K562 (cell line): ENCODE data around the gene MYOZ2. TPM values are rescaled to one million over a fixed set of nuclear protein-coding genes. Genes with fewer than 3 reads are reported as not detected.

Source experiments
- ATAC-seq: fragments of 200-7000 bp; cut with Tn5 transposase; 3 replicates; pipeline ENCODE4 v1.9.1; 2020; ENCODE audit warnings: moderate library complexity
- BruUV-seq: library from RNA; stranded (reverse); fragments of 400-500 nt; replicated peaks from 2 replicates; lab custom pipeline; 2021; lab: Mats Ljungman, UMichigan
- CTCF ChIA-PET: fragments of 300-600 bp; formaldehyde crosslinking; extraction: SDS; loops from one replicate; lab custom pipeline; 2021; ENCODE audit warnings: low intra/inter-chr PET ratio; lab: Yijun Ruan, JAX
- POLR2A ChIA-PET: fragments of 300-600, 350-650 bp; sonication (Branson Sonifier 250); formaldehyde crosslinking; extraction: SDS; loops from one replicate; lab custom pipeline; 2021; ENCODE audit warnings: antibody characterized with exemption, inconsistent platforms; lab: Yijun Ruan, JAX
- DNase-seq, 4 experiments: peaks; one replicate each; pipeline versions ENCODE4 v3.0.0 to v3.0.0-alpha.2; 2011 to 2018; ENCODE audit warnings: low spot score in 3 of 4, mixed read lengths in 3 of 4; ENCODE audit errors: extremely low read depth in 1 of 4
- FAIRE-seq: peaks from 2 replicates; lab custom pipeline; 2011; peaks lifted over from hg19 to GRCh38; lab: Jason Lieb, UNC
- H2AFZ ChIP-seq: 2 replicates; pipeline ENCODE4 v1.6.0; 2011; ENCODE audit warnings: low read depth, low read length, control low read depth, inconsistent platforms
- H3K27ac ChIP-seq: fragments of 200-600 bp; 3 replicates; pipeline ENCODE4 v1.8.0; 2011; ENCODE audit warnings: low read depth, mild to moderate bottlenecking, control low read depth, inconsistent platforms, low read length, moderate library complexity, mixed read lengths; ENCODE audit errors: extremely low read depth
- H3K27me3 ChIP-seq, 2 experiments: fragments of 300-600 bp in 1 of 2; 2 replicates in 1 of 2; 3 replicates in 1 of 2; pipeline versions ENCODE4 v1.6.0 to v1.8.0; 2011; ENCODE audit warnings: inconsistent platforms in 2 of 2, low read length in 2 of 2, mild to moderate bottlenecking in 1 of 2, mixed read lengths in 1 of 2, moderate library complexity in 1 of 2; ENCODE audit not compliant: control insufficient read depth in 2 of 2, insufficient read depth in 2 of 2
- H3K36me3 ChIP-seq: fragments of 300-600 bp; 3 replicates; pipeline ENCODE4 v1.8.0; 2011; ENCODE audit warnings: mild to moderate bottlenecking, low read length, inconsistent platforms; ENCODE audit not compliant: control insufficient read depth, insufficient read depth
- H3K4me1 ChIP-seq, 2 experiments: fragments of 200-600 bp in 1 of 2; replicated peaks in 1 of 2; 2 replicates in 1 of 2; 3 replicates in 1 of 2; pipeline versions ENCODE4 v1.5.1 to v1.8.0; 2011; ENCODE audit warnings: inconsistent platforms in 2 of 2, low read length in 2 of 2, mild to moderate bottlenecking in 1 of 2, mixed read lengths in 1 of 2, moderate library complexity in 1 of 2; ENCODE audit not compliant: control insufficient read depth in 2 of 2, insufficient read depth in 2 of 2
- H3K4me2 ChIP-seq: 2 replicates; pipeline ENCODE4 v1.6.1; 2011; ENCODE audit warnings: low read length, control low read depth, inconsistent platforms, mixed read lengths; ENCODE audit not compliant: insufficient read depth
- H3K4me3 ChIP-seq: fragments of 200-600 bp; sonication (generic), shearing (Covaris generic); 2 replicates; pipeline ENCODE4 v1.5.1; 2016; ENCODE audit warnings: control low read depth, inconsistent platforms
- H3K79me2 ChIP-seq: fragments of 200-600 bp; 3 replicates; pipeline ENCODE4 v1.8.0; 2011; ENCODE audit warnings: low read length, inconsistent platforms; ENCODE audit not compliant: control insufficient read depth, insufficient read depth
- H3K9ac ChIP-seq, 2 experiments: 2 replicates each; pipeline versions ENCODE4 v1.6.0 to v1.6.1; 2011; ENCODE audit warnings: low read depth in 2 of 2, low read length in 2 of 2, control low read depth in 1 of 2, inconsistent platforms in 1 of 2, mild to moderate bottlenecking in 1 of 2, mixed read lengths in 1 of 2; ENCODE audit not compliant: insufficient read depth in 1 of 2
- H3K9me1 ChIP-seq: one replicate; pipeline ENCODE4 v1.6.0; 2011; ENCODE audit warnings: inconsistent platforms, mild to moderate bottlenecking, low read length, moderate library complexity; ENCODE audit not compliant: control insufficient read depth, insufficient read depth
- H3K9me3 ChIP-seq: replicated peaks from 2 replicates; pipeline ENCODE4 v1.5.1; 2011; ENCODE audit warnings: low read depth, low read length, inconsistent platforms; ENCODE audit not compliant: control insufficient read depth, insufficient read depth
- H4K20me1 ChIP-seq: replicated peaks from 2 replicates; pipeline ENCODE4 v1.6.1; 2011; ENCODE audit warnings: low read length, inconsistent platforms, mixed read lengths; ENCODE audit not compliant: control insufficient read depth, insufficient read depth
- CBX8 ChIP-seq: fragments of 200-600 bp; sonication (generic); IDR thresholded peaks from 2 replicates; pipeline ENCODE4 v1.6.1; 2012; ENCODE audit warnings: borderline replicate concordance, mixed run types, low read depth, mild to moderate bottlenecking, moderate library complexity, mixed read lengths, low read length, control low read depth, inconsistent platforms; ENCODE audit not compliant: poor library complexity, severe bottlenecking; ENCODE audit errors: extremely low read depth
- EZH2 ChIP-seq: IDR thresholded peaks from 2 replicates; pipeline ENCODE4 v1.6.1; 2012; ENCODE audit warnings: low read depth, mild to moderate bottlenecking, inconsistent platforms, low read length, borderline replicate concordance
- MAZ ChIP-seq, 2 experiments: fragments of 450-650 bp in 1 of 2; sonication (generic) in 1 of 2; formaldehyde crosslinking; IDR thresholded peaks in 1 of 2; conservative IDR thresholded peaks in 1 of 2; 2 replicates each; pipeline versions ENCODE4 v1.4.0 to v1.5.0; 2020; ENCODE audit warnings: mild to moderate bottlenecking in 1 of 2, missing genetic modification reagents in 1 of 2
- NFIC ChIP-seq: fragments of 450-650 bp; IDR thresholded peaks from 2 replicates; pipeline ENCODE4 v1.6.1; 2017; ENCODE audit warnings: mild to moderate bottlenecking, inconsistent platforms
- ZNF140 ChIP-seq: fragments of 250-450 bp; sonication (Bioruptor Pico); IDR thresholded peaks from 2 replicates; pipeline ENCODE4 v1.8.0; 2021; ENCODE audit warnings: moderate library complexity, mild to moderate bottlenecking, inconsistent platforms
- ZNF696 ChIP-seq: fragments of 250-450 bp; sonication (Bioruptor Pico); conservative IDR thresholded peaks from 2 replicates; pipeline ENCODE4 v1.4.0; 2020; ENCODE audit warnings: mild to moderate bottlenecking, moderate library complexity
- ZNF785 ChIP-seq: fragments of 250-450 bp; sonication (Bioruptor Pico); IDR thresholded peaks from 2 replicates; pipeline ENCODE4 v1.4.0; 2020; ENCODE audit warnings: mild to moderate bottlenecking
- WGBS: fragments of 100-300 bp; shearing (Covaris generic); methylation state at CpG from one replicate; pipeline ENCODE4 v1.1.6; 2016; ENCODE audit warnings: low coverage, mixed read lengths; ENCODE audit not compliant: insufficient coverage; ENCODE audit errors: missing lambda C conversion rate; 5-methylcytosine and 5-hydroxymethylcytosine counted together
- in situ Hi-C: fragments of 300-500 bp; cut with MboI; formaldehyde crosslinking; loops from 4 replicates; pipeline ENCODE4 v1.15.0; 2018; ENCODE audit warnings: inconsistent platforms, mixed read lengths
- intact Hi-C: fragments of 100-400 bp; cut with micrococcal nuclease; formaldehyde crosslinking; loops from 2 replicates; pipeline ENCODE4 v1.14.2; 2022
- polyA plus RNA-seq, 8 experiments: library from polyadenylated mRNA; depleted of rRNA in 4 of 8; stranded (reverse) in 5 of 8; unstranded in 3 of 8; fragments of >200 nt; fragmentation: Nextera tagmentation in 2 of 8; fragmentation: Illumina TruSeq in 1 of 8; extraction: Ambion mirVana in 2 of 8; extraction: Trizol in 1 of 8; gene quantifications; 2 replicates each; pipeline versions ENCODE4 v1.2.1 to v1.2.3, GENCODE V29; 2011 to 2014; ENCODE audit warnings: inconsistent platforms in 1 of 8, missing spikeins in 1 of 8
- total RNA-seq, 7 experiments: library from RNA; depleted of rRNA in 6 of 7; stranded (reverse); fragments of >200 nt in 6 of 7; fragmentation: Illumina TruSeq in 2 of 7; extraction: Trizol in 2 of 7; gene quantifications; 2 replicates each; pipeline versions ENCODE4 v1.2.1 to v1.2.3, GENCODE V29; 2011 to 2021; ENCODE audit warnings: low replicate concordance in 1 of 7

MYOZ2 gene
- total and polyA plus RNA-seq, 9 of the 15 experiments (the other 6 are each of a cell fraction or from before 2014, with no cell fraction given): not detected

DNA sequence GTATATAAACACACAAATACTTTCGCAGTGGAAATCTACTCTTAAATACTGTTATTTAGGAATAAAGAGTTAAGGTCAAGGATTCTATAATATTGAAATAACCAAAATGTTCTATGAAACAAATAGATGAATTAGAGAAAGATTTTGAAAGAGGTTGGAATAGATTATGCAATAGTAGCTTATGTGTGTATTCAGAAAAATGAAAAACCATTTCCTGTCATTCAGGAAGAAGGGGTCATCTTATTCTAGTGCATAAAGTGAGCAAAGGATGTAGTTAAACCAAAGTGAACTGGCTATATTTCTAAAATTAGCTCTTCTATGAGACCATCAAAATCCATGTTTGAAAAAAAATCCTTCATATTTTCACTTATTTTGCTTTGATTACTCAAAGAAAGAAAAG is 30.0 kb upstream of the MYOZ2 start (continued):
- TF ChIP-seq EZH2 (no peak), ZNF785 (CRISPR knock-in tag) (no peak), CBX8 (no peak), ZNF696 (no peak), ZNF140 (CRISPR knock-in tag) (no peak)
- TF ChIP-seq, all 486 proteins: peak for 2

DNA sequence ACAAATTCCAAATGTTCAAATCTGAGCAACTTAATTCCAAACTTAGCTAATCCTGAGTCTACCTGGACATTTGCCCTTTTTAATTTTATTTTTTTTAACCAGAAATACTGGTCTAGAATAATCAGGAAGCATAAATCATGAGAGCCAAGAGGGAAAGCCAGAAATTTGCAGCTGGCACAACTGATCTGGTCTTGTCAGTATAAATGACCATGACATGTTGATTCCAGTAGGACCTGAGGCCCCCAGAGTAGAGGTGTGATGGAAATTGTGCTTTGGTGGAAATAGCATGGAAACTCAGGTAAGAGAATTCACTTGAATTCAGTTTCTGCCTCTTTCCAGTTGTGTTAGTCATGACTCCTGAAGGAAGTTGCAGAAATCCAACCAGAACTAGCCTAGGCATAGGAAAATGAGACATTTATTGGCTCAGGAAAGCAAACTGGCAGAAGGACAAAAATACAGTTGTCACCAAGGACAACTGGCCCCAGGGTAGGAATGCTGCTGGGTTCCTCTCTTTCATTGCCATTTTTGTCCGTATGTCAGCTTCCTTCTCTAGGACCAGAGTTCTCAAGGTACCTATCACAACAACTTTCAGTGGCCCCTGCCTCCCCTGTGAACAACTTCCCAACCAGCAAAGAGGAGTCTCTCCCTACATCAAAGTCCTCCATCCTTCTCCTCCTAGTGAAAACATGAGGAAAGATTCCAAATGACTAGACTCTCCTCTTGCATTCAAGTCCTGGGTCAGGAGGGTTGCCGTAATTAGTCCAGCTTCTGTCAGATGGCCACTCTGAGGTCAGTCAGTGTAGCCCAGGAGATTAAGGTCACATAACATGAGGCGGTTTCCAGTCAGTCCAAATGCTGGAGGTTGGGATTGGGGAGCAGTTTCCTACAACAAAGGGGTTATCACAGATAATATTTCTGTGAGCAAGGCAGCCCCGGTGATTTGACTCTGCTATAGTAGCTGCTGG is 29.3 kb upstream of the MYOZ2 start:
- Histone ChIP-seq H3K4me2 (no peak overlapping the region), H3K27ac (no peak overlapping the region), H3K4me3 (no peak overlapping the region), H4K20me1 (no peaks in the 10 kb centered on the region), H3K9ac (no peak overlapping the region), H2AFZ (no peak overlapping the region), H3K36me3 (no peaks in the 10 kb centered on the region), H3K4me1 (no peaks in the 10 kb centered on the region)
- BruUV-seq: no TSS peak
- intact Hi-C loops: no loop called here
- WGBS: 0% methylated on average over 4 of the region's 4 CpGs
- no peak for DNase-seq
- peak; percentile 47; the same call in 1 of the 2 replicates for TF ChIP-seq NFIC
- TF ChIP-seq MAZ (CRISPR knock-in tag; conservative IDR thresholded peaks at IDR 0.05 in 1 of 2, IDR thresholded peaks at IDR 0.05 in 1 of 2): no peak
- TF ChIP-seq, all 486 proteins: peak for 1
- ATAC-seq: no peak
- ChIA-PET CTCF (no interaction called here), POLR2A (no interaction called here)
- FAIRE-seq: no peak
- no peaks in the 10 kb centered on the region for H3K79me2 ChIP-seq
- no peaks in the 10 kb centered on the region for H3K9me3 ChIP-seq
- in situ Hi-C loops: no loop called here
- H3K27me3 ChIP-seq: no peaks in the 10 kb centered on the region
- no peaks in the 10 kb centered on the region for H3K9me1 ChIP-seq
